ENCODE results near the gene ARHGAP26.

The ARHGAP26 gene

DNA sequence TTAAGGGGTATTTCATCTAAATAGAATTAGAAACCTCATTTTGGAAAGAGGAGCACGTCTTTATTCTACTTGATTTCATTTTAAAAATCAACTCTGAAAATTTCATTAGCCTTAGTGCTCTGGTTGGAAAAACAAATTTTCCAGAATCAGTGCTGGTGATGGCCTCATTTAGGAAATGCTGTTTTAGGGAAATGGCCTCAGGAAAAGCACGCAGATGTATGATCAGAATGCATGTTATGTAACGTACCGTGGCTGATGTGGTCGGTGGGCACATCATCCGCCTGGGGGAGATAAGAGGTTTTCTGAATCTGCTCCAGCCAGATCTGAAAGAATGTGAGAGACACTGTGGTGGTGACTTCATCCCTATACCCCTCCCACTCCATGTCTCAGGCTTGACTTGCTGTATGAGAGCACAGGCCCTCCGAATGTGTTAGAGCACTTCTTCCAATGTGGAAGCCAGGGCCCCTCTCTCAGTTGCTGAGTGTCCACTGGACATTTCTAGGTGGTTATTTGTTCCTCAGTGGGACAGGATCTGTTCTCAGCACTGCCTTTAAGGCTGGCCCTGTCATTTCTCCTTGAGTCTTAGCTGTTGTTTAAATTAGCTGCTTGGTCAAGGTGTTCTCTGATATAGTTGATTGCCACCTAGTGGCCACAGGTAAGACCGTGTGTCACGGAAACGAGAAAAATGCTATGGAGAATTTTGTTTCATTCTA, 96.5 kb downstream of the ARHGAP26 start:
- TF ChIP-seq, protein P1, sequence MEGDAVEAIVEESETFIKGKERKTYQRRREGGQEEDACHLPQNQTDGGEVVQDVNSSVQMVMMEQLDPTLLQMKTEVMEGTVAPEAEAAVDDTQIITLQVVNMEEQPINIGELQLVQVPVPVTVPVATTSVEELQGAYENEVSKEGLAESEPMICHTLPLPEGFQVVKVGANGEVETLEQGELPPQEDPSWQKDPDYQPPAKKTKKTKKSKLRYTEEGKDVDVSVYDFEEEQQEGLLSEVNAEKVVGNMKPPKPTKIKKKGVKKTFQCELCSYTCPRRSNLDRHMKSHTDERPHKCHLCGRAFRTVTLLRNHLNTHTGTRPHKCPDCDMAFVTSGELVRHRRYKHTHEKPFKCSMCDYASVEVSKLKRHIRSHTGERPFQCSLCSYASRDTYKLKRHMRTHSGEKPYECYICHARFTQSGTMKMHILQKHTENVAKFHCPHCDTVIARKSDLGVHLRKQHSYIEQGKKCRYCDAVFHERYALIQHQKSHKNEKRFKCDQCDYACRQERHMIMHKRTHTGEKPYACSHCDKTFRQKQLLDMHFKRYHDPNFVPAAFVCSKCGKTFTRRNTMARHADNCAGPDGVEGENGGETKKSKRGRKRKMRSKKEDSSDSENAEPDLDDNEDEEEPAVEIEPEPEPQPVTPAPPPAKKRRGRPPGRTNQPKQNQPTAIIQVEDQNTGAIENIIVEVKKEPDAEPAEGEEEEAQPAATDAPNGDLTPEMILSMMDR (IDR thresholded peaks at IDR 0.05; ENCODE audit: control insufficient read depth, extremely low read depth, insufficient read depth): peak; percentile 87
- peak; percentile 64 for DNase-seq (ENCODE audit: low read depth)
- no peak overlapping the region for H3K4me3 ChIP-seq (ENCODE audit: low read depth, low read length)

DNA sequence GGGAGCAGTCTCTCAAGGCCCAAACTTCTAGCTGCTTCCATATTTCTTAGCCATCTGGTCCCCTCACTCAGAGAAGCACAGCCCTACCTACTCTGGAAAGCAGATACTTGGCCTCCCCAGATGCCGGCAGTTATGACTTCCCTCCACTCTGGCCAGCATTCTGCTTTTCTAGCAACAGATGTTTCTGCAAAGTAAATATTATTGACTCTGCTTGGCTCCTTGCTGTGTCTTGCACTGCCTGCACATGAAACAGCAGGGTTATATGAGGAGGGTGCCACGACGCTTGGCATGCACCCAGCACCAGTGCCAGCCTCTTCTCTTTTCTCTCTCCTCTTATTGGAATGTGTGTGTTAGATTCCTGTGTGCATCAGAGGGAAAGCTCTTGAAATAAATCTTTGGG, 99.7 kb downstream of the ARHGAP26 start:
- no peak overlapping the region for H3K4me3 ChIP-seq (ENCODE audit: low read depth, low read length)
- TF ChIP-seq, protein P1 (IDR thresholded peaks at IDR 0.05; ENCODE audit: control insufficient read depth, extremely low read depth, insufficient read depth): no peak
- peak; percentile 52 for DNase-seq (ENCODE audit: low read depth)

DNA sequence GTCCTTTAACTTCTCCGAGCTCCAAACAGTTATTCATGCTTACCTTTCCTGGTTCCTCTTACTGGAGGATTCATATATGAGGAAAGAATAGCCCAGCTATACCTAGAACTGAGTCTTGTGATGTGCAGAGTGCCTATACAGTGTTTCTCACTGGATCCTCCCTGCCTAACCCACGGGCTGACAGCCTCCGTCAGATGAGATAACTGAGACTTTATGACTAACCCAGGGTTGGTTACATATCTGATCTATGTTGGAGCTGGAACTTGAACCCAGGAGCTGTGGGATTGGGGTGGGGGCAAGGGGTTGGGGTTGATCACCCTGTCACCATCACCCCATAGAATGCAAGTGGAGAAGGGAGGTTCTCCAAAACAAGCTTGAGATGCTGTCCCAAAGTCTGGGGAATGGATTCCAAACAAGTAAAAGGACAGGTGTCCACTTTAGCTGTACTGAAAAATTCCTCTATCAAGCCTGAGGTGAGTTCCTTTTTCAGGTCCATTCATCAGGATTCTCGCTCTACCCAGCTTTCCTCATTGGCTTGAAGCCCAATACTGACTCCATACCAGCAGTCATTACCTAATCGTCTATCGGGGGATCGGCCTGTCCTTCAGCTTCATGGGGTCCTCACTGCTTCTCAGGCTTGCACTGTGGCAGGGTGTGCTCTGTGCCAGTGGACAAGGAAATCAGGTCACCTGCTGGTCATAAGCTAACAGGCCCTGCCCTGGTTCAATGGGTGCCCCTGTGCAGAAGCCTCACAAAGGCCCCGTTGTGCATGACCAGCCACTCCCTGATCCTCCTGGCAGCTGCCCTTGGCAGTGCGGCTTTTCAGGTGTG, 100.6 kb downstream of the ARHGAP26 start:
- DNase-seq (ENCODE audit: low read depth): no peak
- TF ChIP-seq, protein P1 (IDR thresholded peaks at IDR 0.05; ENCODE audit: control insufficient read depth, extremely low read depth, insufficient read depth): no peak

DNA sequence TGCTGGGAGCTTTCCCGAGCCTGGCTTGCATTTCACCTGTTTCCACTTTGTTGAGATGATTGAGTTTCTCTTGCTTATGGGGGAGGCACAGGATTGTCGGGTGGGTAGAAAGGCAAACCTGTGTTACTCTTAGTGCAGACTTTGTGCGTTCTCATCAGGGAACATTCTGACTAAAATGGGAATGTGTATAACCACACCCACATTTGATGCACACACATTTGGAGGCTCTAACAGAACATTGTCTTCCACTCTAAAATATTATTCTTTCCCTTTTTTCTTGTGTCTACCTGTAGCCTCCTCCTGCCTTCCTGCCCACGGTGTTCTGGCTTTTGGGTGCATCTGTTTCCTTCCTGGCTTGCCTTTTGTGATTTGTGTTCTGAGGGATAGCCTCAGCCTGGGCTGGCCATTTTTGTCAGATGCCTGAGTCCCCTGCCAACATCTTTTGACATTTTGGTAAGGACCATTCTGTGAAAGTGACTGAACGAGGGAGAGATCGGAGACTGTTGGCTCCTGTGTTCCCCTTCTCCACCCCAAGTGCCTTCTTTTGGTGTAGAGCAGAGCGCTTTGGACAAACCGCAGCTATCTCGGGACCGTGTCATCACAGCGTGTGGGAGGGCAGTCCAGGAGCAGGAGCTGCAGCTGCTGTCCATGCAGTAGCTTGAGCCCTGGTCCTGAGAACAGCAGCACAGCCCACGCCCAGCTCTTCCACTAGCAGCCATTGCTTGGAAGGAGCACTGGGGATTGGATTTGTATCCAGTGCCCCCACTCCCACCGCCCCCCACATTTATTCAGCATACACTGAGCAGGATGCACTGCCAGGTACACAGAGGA, 101.4 kb downstream of the ARHGAP26 start:
- no peak for DNase-seq (ENCODE audit: low read depth)
- no peak overlapping the region for H3K4me3 ChIP-seq (ENCODE audit: low read depth, low read length)
- TF ChIP-seq, protein P1 (IDR thresholded peaks at IDR 0.05; ENCODE audit: control insufficient read depth, extremely low read depth, insufficient read depth): no peak

More for the DNA sequence above, 100.6 kb downstream of the ARHGAP26 start:
- H3K4me3 ChIP-seq (ENCODE audit: low read depth, low read length): no peak overlapping the region

DNA sequence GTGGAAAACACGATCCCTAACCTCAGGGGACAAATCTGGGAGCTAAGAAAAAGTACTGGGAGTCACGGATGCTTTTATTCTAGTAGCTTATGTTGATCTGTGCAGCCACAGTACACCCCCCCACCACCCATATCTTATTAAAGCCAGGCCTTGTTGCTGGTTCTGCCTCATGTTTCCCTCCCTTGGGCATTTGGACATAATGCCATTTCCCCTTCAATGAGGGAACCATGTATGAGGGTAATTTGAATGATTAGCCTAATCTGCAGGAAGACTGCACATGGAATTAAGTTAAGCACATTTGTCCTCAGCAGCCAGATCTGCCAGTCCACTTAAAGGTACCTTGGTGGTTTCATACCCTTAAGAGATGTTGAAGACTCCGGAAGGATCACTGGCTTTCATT, 102.0 kb downstream of the ARHGAP26 start:
- DNase-seq (ENCODE audit: low read depth): no peak
- TF ChIP-seq, protein P1 (IDR thresholded peaks at IDR 0.05; ENCODE audit: control insufficient read depth, extremely low read depth, insufficient read depth): no peak
- H3K4me3 ChIP-seq (ENCODE audit: low read depth, low read length): no peak overlapping the region

DNA sequence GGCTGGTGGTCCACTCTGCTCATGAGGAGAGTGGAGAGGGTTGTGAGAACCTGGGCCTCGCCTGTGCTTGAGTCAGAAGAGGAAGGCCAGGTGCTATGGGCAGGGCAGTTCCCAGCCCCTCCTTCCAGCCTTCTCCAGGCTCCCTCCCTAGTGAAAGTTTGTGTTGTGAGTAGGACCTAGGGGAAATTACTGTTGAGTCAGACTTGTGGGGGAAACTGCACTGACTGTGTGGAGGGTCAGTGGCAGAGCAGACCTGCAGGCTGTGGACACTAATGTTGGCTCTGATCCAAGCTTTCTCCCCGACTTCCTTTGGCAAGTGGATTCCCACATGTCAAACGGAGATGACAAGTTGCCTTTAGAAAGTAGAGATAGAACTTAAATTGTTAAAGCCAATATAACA, 102.6 kb downstream of the ARHGAP26 start:
- no peak overlapping the region for H3K4me3 ChIP-seq (ENCODE audit: low read depth, low read length)
- TF ChIP-seq, protein P1 (IDR thresholded peaks at IDR 0.05; ENCODE audit: control insufficient read depth, extremely low read depth, insufficient read depth): no peak
- DNase-seq (ENCODE audit: low read depth): no peak

Measured in LNCaP clone FGC (cell line).